ELF-1 (cell line): ENCODE results near the gene FHOD3.

Source experiments
- DNase-seq: peaks from one replicate; pipeline ENCODE4 v3.0.0-alpha.2; 2016; ENCODE audit warnings: low read depth, low spot score

The FHOD3 gene

GRCh38 chr18:36322734-36323133 lies 25.2 kb downstream of the FHOD3 start:
- DNase-seq, result no peak

- DNase-seq, result no peak
These were observed 25.9 kb downstream of the FHOD3 start for GRCh38 chr18:36323421-36323820.

GRCh38 chr18:36325846-36326245 lies 28.3 kb downstream of the FHOD3 start:
- DNase-seq, result no peak

- no peak for DNase-seq
These were observed 29.3 kb downstream of the FHOD3 start for GRCh38 chr18:36326771-36327170.

GRCh38 chr18:36327352-36328316 lies 30.1 kb downstream of the FHOD3 start:
- DNase-seq, result no peak

- DNase-seq, result no peak
These were observed 30.9 kb downstream of the FHOD3 start for GRCh38 chr18:36328385-36328858.

- no peak for DNase-seq
These were observed 31.4 kb downstream of the FHOD3 start for GRCh38 chr18:36328916-36329315.

- DNase-seq, result peak; percentile 33
These were observed 32.3 kb downstream of the FHOD3 start for GRCh38 chr18:36329684-36330434.

GRCh38 chr18:36330435-36331052 lies 33.0 kb downstream of the FHOD3 start:
- DNase-seq, result peak; percentile 61

GRCh38 chr18:36331521-36331971 lies 34.0 kb downstream of the FHOD3 start:
- no peak for DNase-seq

- DNase-seq, result no peak
These were observed 35.9 kb downstream of the FHOD3 start for GRCh38 chr18:36333414-36333813.

GRCh38 chr18:36334798-36335197 lies 37.3 kb downstream of the FHOD3 start:
- DNase-seq, result no peak

- no peak for DNase-seq
These were observed 38.2 kb downstream of the FHOD3 start for GRCh38 chr18:36335476-36336279.

- no peak for DNase-seq
These were observed 40.3 kb downstream of the FHOD3 start for GRCh38 chr18:36337679-36338402.

- DNase-seq, result no peak
These were observed 41.0 kb downstream of the FHOD3 start for GRCh38 chr18:36338403-36338933.

- DNase-seq, result no peak
These were observed 42.7 kb downstream of the FHOD3 start for GRCh38 chr18:36340246-36340645.

GRCh38 chr18:36341944-36342343 lies 44.4 kb downstream of the FHOD3 start:
- DNase-seq, result no peak

GRCh38 chr18:36348331-36348730 lies 50.8 kb downstream of the FHOD3 start:
- DNase-seq, result no peak

GRCh38 chr18:36348971-36349417 lies 51.5 kb downstream of the FHOD3 start:
- no peak for DNase-seq

GRCh38 chr18:36349552-36349951 lies 52.0 kb downstream of the FHOD3 start:
- DNase-seq, result no peak
